HCT116 (cell line): Measurements from ENCODE around the gene RETREG1.

Experiments
- ATF3 ChIP-seq: IDR thresholded peaks from 2 replicates; pipeline ENCODE4 v1.6.1; 2012
- CTCF ChIP-seq, 3 experiments: fragments of 200-600 bp in 1 of 3; sonication (generic) in 1 of 3; IDR thresholded peaks in 2 of 3; conservative IDR thresholded peaks in 1 of 3; 2 replicates each; pipeline ENCODE4 v1.5.1; 2012 to 2017; ENCODE audit warnings: low read depth in 2 of 3, low read length in 2 of 3, antibody characterized with exemption in 1 of 3, borderline replicate concordance in 1 of 3, control low read depth in 1 of 3, mild to moderate bottlenecking in 1 of 3, mixed read lengths in 1 of 3, mixed run types in 1 of 3, moderate library complexity in 1 of 3; ENCODE audit not compliant: insufficient read depth in 1 of 3
- FOSL1 ChIP-seq: IDR thresholded peaks from 2 replicates; pipeline ENCODE4 v1.6.1; 2012; ENCODE audit warnings: low read depth
- JUND ChIP-seq: IDR thresholded peaks from 2 replicates; pipeline ENCODE4 v1.6.1; 2012
- MAX ChIP-seq: IDR thresholded peaks from 2 replicates; pipeline ENCODE4 v1.6.1; 2012
- POLR2A ChIP-seq: IDR thresholded peaks from 2 replicates; pipeline ENCODE4 v1.7.0; 2011; ENCODE audit warnings: borderline replicate concordance; ENCODE audit not compliant: insufficient read depth, insufficient read length; ENCODE audit errors: extremely low read depth
- REST ChIP-seq: IDR thresholded peaks from 2 replicates; pipeline ENCODE4 v1.6.1; 2012; ENCODE audit warnings: low read depth
- ZFX ChIP-seq: fragments of 450-650 bp; IDR thresholded peaks from 2 replicates; pipeline ENCODE4 v1.6.1; 2017

GRCh38 chr5:16489322-16489791 is 127.4 kb downstream of the RETREG1 start:
- TF ChIP-seq ATF3 (no peak), CTCF (IDR thresholded peaks at IDR 0.05 in 2 of 3, conservative IDR thresholded peaks at IDR 0.05 in 1 of 3; ENCODE audit: borderline replicate concordance in 1 of 3, insufficient read depth in 1 of 3, low read depth in 2 of 3, low read length in 2 of 3) (peak; percentile 50 to 70 (median 56); a peak in 5 of 6 replicates), MAX (no peak), REST (no peak), ZFX (no peak), JUND (no peak), POLR2A (no peak), FOSL1 (no peak)
